HG03196 (cell line): ENCODE results near the gene HLA-DOA.

Source experiments
- ATAC-seq: cut with Tn5 transposase; IDR thresholded peaks from one replicate; pipeline ENCODE4 v1.9.1; 2021; ENCODE audit not compliant: unreplicated experiment

HLA-DOA gene

DNA sequence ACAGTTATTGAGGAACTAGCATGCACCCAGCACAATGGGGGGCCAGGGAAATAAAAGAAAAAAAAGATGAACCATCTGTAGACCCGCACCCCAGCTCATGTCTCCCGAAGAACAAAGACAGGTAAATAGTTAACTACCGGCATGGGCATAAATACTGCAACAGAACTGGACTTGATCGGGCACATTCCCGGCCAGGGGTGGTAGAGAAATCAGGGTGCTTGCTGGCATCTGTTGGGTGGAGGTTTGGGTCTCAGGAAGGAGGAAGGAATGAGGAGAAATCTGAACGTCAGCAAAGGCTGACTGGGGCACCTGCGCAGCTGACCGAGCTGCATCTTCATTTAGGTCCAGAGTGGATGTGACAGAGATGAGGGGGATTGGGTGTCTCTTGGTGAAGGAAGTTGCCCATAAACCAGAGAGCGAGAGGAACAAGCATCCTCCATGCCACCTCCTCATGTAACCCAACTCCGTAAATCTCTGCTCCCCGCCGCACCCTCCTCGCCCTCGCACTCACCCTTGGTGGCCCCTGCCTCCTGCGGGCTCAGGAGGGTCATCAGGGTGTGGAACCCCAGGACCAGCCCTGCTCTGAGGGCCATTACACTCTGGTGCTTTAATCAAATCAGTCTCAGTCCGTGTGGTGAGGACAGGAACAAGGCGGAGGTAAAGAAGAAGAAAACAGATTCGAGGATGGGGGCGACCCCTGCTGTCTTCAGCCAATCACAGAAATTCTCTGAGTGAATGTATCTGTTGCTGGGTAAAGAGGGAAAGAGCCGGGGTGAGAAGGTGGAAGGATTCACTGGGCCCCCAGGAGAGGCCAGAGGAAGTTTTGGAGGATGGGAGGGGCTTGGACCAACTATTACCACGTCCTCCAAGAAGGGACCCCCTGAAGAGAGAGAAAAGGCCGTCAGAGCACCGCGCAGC, at the start of gene HLA-DOA:
TSS of gene HLA-DOA (minus strand) at position 648 of the 918 bp plus-strand sequence.
- peak; percentile 70 for ATAC-seq

DNA sequence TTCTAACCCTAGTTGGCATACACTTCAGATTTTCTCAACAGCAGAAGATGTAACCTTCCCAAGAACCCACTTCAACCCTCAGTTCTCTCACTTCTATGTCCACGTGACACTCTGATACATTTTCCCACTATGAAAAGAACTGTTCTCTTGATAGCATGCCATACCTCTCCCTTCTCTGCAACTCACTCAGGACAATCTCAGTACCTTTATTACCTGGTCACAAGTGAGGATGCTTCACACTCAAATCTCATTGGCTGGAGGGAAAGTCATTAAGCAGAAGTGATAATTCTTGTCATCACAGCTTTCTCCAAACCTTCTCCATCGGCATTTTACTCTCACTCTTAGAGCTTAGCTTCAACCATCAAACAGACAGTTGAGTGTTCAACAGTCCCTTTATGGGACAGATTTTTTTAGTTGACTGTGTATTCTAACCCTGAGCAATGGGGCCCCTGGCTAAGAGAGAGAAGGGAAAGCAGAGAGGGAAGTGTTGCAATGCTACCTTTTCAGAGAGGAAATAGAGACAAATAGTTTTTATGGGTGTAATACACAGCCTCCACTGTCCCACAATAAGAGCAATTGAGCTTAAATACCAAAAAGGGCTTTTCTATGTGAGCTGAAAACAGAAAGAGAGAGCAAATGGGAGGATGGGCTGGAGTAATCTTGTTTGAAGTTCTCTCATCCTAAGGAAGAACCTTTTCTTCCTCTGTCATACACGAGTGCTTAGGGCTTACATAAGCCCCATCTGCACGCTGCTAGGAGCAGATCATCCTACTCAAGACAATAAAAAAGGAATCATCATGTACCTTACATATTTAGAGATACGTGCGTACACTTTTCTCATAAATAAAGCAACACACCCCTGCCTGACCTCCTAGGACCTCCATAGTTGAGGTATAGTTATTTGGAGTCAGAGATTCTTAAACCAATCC, 48.1 kb upstream of the HLA-DOA start:
- no peak for ATAC-seq

GRCh38 chr6:33053230-33053629, 43.8 kb upstream of the HLA-DOA start:
- ATAC-seq, result no peak

- ATAC-seq, result no peak
Measured at GRCh38 chr6:33052627-33053026, 43.2 kb upstream of the HLA-DOA start.

DNA sequence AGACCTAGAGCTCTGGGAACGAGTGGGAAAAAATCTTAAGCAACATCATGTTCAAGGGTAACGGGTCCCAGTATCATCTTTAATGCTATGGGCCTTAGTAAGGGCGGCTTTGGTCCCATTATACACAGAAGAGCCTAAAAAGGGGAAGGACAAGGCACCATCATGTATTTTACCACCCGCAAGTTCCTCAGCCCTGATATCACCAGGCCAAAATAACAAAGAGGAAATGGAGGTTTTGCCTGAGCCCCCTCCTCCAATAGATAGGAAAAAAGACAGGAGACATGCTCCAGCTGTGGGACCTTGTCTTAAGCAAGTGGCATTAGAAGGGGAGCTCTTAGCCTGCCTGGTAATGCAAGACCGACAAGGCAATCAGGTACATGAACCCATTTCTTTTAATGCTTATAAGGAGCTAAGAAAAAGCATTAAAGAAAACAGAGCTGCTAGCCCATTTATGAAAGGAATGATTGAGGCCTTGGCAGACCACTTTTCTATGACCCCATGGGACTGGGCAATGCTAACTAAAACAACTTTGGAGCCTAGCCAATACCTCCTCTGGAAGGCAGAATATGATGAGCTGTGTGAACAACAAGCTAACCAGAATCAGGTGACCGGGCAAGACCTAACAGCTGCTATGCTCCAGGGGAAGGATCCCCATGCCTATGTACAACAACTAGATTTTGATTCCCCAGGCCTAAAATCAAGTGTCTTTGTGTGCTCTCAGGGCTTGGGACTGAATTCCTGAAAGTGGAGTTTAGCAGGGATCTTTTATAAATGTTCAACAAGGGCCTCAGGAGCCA, 40.8 kb upstream of the HLA-DOA start:
- ATAC-seq, result no peak

DNA sequence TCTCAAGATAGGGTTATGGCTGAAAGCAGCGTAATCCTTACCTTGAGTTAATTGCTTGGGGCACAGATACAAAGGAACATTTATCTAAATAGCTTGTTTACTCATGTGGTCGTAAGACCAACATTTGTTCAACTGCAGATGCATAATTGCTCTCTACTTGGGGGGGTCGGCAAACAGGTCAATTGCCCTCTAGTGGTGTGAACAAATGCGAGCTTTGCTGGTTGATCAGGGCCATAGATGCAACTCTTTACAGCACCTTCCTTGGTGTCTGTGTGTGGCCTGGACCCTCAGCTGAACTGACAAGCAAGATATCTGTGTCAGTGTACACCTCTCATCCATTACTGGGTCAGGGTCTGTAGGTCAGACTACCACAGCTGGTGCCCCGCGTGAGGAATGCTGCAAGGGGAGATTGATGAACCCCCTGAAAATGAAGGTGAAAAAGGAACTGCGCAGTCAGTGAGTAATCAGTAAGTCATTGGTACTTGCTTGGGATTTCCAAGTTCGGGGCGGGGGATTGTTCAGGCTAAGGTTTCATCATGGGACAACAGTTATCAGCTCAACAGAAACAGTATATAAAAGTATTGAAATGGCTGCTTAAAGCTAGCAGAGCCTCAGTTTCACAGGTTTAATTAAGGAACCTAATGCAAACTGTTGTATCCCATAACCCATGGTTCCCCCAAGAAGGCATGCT, 40.1 kb upstream of the HLA-DOA start:
- ATAC-seq, result no peak

DNA sequence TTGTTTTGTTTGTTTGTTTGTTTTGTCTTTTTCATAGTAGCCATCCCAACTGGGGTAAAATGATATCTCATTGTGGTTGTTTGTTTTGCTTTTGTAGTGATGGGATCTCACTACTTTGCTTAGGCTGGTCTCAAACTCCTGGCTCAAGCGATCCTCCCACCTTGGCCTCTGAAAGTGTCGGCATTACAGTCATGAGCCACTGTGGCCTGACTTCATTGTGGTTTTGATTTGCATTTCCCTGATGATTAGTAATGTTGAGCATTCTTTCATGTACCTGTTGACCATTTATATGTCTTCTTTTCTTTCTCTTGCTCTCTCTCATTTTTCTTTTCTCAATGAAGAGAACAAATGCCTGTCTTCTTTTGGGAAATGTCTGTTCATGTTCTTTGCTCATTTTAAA, 30.8 kb upstream of the HLA-DOA start:
- no peak for ATAC-seq

- no peak for ATAC-seq
Measured at GRCh38 chr6:33036535-33036934, 27.1 kb upstream of the HLA-DOA start.

DNA sequence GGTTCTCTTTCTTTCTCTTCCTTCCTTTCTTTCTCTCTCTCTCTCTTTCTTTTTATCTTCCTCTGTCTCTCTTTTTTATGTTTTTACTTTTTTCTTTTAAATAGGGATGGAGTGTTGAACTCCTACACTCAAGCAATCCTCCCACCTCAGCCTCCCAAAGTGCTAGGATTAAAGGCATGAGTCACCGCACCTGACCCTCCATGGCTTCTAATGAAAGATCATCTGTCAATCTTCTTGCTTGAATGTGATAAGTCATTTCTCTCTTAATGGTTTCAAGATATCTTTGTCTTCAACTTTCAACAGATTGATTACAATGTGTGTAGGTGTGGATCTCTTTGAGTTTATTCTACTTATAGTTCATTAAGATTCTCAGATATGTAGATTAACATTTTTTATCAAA, 25.2 kb upstream of the HLA-DOA start:
- no peak for ATAC-seq

DNA sequence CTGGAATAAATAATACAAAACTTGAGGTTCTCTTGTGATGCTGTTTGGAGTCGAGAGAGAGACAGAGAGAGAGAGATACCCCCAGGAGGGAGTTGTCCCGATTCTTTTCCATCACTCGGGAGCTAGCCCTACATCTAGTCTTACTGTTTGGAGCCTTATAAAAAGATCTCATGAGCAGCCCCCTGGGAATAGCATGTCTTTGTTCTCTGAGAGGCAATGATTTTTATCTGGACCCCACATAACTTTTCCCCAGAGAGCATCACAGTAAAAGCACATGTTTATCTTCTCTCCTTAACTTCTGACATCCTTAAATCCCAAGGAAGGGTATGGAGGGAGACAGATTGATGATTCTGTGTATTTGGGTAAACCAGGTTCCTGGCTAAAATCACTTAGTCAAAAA, 20.9 kb upstream of the HLA-DOA start:
- no peak for ATAC-seq

GRCh38 chr6:33029328-33030184, 20.2 kb upstream of the HLA-DOA start:
- ATAC-seq, result peak; percentile 69

GRCh38 chr6:33028220-33028849, 18.9 kb upstream of the HLA-DOA start:
- no peak for ATAC-seq

DNA sequence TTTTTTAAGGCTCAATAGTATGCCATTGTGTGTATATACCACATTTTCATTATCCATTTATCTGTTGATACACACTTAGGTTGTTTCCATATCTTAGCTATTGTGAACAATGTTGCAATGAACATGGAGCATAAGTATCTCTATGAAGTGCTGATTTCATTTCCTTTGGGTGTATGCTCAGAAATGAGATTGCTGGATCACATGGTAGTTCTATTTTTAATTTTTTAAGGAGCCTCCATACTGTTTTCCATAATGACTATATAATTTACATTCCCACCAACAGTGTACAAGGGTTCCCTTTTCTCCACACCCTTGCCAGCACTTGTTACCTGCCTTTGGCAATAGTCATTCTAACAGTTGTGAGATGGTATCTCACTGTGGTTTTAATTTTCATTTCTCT, 15.1 kb upstream of the HLA-DOA start:
- ATAC-seq, result no peak

DNA sequence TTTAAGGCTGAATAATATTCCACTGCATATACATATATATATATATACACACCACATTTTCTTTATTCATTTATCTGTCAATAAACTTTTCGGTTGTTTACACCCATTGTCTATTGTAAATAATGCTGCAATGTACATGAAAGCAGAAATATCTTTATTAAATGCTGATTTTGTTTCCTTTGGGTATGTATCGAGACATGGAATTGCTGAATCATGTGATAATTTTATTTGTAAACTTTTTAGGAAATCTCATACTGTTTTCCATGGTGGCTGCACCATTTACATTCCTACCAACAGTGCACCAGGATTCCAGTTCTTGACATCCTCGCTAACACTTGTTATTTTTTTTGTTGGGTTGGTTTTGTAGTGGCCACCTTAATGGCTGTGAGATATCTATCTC, 14.1 kb upstream of the HLA-DOA start:
- ATAC-seq, result no peak

DNA sequence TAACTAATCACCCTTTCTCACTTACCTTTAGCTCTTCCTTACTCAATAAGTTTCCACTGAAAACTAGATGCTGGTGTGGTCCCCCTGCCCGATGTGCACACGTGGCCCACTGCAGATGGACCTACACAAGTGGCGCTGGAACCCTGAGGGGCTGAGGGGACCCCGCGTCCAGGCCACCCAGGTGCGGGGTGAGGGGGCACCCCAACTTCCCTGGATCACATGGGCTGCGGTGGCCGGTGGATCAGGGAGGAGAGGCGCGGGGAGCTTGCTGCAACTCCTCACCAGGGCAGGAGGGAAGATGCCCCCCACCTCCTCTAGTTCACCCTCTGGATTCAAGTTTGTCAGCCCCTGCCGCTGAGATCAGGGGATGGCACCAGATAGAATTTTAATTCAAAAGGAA, 12.5 kb upstream of the HLA-DOA start:
- no peak for ATAC-seq

DNA sequence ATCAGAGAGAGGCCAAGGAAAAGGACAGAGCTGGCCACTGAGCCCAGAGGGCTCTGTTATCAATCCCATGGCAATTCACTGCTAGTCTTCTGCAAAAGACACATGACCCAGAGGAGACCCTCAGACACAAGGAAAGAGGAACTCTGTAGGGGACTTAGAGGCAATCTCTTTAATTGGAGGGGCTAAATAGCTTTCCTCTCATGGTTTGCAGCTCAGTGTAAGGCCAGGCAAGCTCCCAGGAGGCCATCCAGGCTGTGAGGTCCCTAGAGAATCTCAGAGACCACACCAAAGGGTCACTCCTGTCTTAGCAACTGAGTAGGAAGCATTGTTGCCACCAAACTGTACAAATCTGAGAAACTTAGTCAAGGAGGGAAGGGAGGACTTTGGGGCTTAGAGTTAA, 10.0 kb upstream of the HLA-DOA start:
- no peak for ATAC-seq

DNA sequence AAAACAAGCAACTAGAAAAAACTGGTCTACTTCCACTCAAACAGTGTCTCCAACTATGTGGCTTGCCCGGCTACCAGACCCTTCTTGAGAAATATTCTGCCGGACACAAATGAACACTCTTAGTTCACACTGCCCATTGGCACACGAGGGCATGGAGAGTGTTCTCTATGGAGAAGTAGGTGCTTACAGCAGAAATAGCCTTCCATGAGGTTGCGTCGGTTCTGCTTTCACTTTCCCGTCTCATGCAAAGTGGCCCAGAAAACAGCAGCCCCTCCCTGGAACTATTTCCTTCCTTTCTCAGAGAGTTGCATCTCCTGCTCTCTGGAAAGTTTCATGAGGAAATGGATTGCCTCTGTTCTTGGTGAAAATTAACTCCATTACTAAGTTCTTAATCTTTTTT, 9.5 kb upstream of the HLA-DOA start:
- ATAC-seq, result peak; percentile 46

DNA sequence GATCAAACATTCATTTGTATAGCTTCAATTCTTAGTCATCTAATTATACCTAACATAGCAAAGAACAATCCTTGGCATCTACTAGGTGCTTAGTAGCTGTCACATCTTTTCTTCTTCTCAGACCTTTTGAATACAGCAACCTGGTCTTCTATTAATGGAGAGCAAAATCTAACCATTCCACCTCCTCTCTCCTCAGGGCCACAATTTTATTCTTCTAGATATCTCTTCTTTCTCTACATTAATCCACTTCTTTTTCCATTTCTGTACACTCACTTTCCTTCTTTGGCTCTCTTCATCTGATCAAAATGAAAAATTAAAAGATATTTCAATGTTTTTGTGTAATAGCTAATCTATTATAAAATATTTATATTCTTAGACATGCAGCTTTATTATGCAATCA, 9.0 kb upstream of the HLA-DOA start:
- ATAC-seq, result no peak
